HEK293 (cell line): Measurements from ENCODE around the gene RNU1-4.
"Not testable (repeated sequence)": the region's sequence is repeated elsewhere in the genome, so short reads cannot be mapped to it uniquely, and the experiment has no call there.

ENCODE experiments used
- ZNF501 ChIP-seq: fragments of 450-650 bp; formaldehyde crosslinking; IDR thresholded peaks from 2 replicates; pipeline ENCODE4 v1.5.1; 2016; ENCODE audit warnings: missing biosample characterization, missing genetic modification characterization
- TF ChIP-seq, protein P1 (sequence below): fragments of 450-650 bp; formaldehyde crosslinking; IDR thresholded peaks from 2 replicates; pipeline ENCODE4 v1.5.1; 2016; ENCODE audit warnings: missing biosample characterization, missing genetic modification characterization
- TF ChIP-seq, protein P2 (sequence below): fragments of 450-650 bp; formaldehyde crosslinking; IDR thresholded peaks from 2 replicates; pipeline ENCODE4 v1.5.1; 2016; ENCODE audit warnings: missing biosample characterization, missing genetic modification characterization

DNA sequence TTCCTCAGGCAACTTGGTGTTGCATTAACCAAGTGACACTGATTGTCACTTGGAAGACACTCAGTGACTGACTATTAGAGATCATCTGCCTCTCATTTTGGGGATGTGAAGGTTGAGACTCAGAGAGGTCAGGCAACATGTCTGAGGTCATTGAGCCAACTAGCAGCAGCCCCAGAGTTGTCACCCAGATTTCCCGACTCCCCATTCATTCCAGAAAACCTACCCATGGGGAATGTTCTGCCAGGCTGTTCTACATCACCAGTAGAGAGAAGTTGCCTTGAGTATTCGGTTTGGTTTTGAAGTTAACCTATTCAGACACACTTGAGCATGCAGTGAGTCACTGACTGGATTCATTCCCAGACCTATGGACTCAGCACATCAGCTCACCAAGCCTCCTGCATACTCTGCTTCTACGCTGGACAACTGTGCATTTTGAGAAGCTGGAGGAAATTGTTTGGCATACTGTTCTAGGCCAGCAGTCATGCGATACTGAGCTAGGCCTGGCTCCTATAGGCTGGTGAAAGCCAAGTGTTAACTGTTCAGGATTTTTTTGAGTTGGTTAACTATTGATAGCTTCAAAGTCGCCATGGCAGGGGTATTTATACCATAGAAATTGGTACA lies 29.9 kb downstream of the RNU1-4 start:
- TF ChIP-seq, protein P1, sequence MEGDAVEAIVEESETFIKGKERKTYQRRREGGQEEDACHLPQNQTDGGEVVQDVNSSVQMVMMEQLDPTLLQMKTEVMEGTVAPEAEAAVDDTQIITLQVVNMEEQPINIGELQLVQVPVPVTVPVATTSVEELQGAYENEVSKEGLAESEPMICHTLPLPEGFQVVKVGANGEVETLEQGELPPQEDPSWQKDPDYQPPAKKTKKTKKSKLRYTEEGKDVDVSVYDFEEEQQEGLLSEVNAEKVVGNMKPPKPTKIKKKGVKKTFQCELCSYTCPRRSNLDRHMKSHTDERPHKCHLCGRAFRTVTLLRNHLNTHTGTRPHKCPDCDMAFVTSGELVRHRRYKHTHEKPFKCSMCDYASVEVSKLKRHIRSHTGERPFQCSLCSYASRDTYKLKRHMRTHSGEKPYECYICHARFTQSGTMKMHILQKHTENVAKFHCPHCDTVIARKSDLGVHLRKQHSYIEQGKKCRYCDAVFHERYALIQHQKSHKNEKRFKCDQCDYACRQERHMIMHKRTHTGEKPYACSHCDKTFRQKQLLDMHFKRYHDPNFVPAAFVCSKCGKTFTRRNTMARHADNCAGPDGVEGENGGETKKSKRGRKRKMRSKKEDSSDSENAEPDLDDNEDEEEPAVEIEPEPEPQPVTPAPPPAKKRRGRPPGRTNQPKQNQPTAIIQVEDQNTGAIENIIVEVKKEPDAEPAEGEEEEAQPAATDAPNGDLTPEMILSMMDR (tag by site-specific recombination) = not testable (repeated sequence)
- TF ChIP-seq, protein P2, sequence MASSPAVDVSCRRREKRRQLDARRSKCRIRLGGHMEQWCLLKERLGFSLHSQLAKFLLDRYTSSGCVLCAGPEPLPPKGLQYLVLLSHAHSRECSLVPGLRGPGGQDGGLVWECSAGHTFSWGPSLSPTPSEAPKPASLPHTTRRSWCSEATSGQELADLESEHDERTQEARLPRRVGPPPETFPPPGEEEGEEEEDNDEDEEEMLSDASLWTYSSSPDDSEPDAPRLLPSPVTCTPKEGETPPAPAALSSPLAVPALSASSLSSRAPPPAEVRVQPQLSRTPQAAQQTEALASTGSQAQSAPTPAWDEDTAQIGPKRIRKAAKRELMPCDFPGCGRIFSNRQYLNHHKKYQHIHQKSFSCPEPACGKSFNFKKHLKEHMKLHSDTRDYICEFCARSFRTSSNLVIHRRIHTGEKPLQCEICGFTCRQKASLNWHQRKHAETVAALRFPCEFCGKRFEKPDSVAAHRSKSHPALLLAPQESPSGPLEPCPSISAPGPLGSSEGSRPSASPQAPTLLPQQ (tag by site-specific recombination) = not testable (repeated sequence)
- not testable (repeated sequence) for TF ChIP-seq ZNF501
